Measurements from ENCODE around the gene CDKL2.

CDKL2 gene

GRCh38 chr4:75630174-75630936 is at the start of gene CDKL2:
Gene CDKL2 (minus strand): TSS chr4:75630528. CDS start chr4:75625988, 4,540 bp downstream.
- no peak for TF ChIP-seq CTCF (IDR thresholded peaks at IDR 0.05; ENCODE audit: low read length, missing control alignments)
- peak; percentile 67 for DNase-seq (ENCODE audit: low read depth)

GRCh38 chr4:75678965-75679364 is 48.6 kb upstream of the CDKL2 start:
- no peak for TF ChIP-seq CTCF (IDR thresholded peaks at IDR 0.05; ENCODE audit: low read length, missing control alignments)
- no peak for DNase-seq (ENCODE audit: low read depth)

More at GRCh38 chr4:75630174-75630936, at the start of gene CDKL2:
- H3K4me3 ChIP-seq (replicated peaks; ENCODE audit: low read depth, low read length) = peak within 1 kb of the TSS; percentile 65

GRCh38 chr4:75678473-75678872 is 48.1 kb upstream of the CDKL2 start:
- no peak overlapping the region for H3K4me3 ChIP-seq (replicated peaks; ENCODE audit: low read depth, low read length)
- no peak for TF ChIP-seq CTCF (IDR thresholded peaks at IDR 0.05; ENCODE audit: low read length, missing control alignments)
- DNase-seq (ENCODE audit: low read depth) = no peak

More at GRCh38 chr4:75678965-75679364, 48.6 kb upstream of the CDKL2 start:
- no peak overlapping the region for H3K4me3 ChIP-seq (replicated peaks; ENCODE audit: low read depth, low read length)

- TF ChIP-seq CTCF (IDR thresholded peaks at IDR 0.05; ENCODE audit: low read length, missing control alignments) = no peak
- no peak overlapping the region for H3K4me3 ChIP-seq (replicated peaks; ENCODE audit: low read depth, low read length)
- no peak for DNase-seq (ENCODE audit: low read depth)
Observed at GRCh38 chr4:75675004-75675531, 44.7 kb upstream of the CDKL2 start.

GRCh38 chr4:75673959-75674328 is 43.6 kb upstream of the CDKL2 start:
- DNase-seq (ENCODE audit: low read depth) = peak; percentile 64
- no peak for TF ChIP-seq CTCF (IDR thresholded peaks at IDR 0.05; ENCODE audit: low read length, missing control alignments)
- H3K4me3 ChIP-seq (replicated peaks; ENCODE audit: low read depth, low read length) = peak overlapping the region; percentile 84

GRCh38 chr4:75673027-75673958 is 43.0 kb upstream of the CDKL2 start, which contains the start of gene G3BP2:
Gene G3BP2 (minus strand): TSS chr4:75673411. CDS start chr4:75662025, 11,386 bp downstream.
- DNase-seq (ENCODE audit: low read depth) = peak; percentile 99
- no peak for TF ChIP-seq CTCF (IDR thresholded peaks at IDR 0.05; ENCODE audit: low read length, missing control alignments)
- H3K4me3 ChIP-seq (replicated peaks; ENCODE audit: low read depth, low read length) = peak within 1 kb of the TSS; percentile 84

All from fibroblast of pulmonary artery (primary cell).